ENCODE results near the gene CRNN.

Gene CRNN

DNA sequence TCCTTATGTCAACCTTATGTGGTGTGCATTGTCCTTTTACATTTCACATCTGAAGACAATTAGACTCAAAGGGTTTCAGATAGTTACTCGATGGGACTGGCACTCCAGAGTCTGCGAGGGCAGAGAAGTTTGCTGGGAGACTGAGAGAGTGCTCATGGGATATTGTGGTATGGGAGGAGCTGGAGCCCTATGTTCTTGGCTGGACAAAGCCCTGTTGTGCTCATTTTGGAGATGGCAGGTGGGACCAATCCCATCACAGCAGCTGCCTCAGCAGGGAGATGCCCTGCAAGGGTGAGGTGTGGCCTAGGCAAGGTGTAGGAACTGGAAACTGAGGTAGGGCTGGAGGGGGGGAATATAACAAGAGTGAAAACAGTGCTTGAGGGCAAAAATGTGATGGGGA lies 43.5 kb upstream of the CRNN start:
- DNase-seq (ENCODE audit: low read depth) = no peak
- TF ChIP-seq, protein P1, sequence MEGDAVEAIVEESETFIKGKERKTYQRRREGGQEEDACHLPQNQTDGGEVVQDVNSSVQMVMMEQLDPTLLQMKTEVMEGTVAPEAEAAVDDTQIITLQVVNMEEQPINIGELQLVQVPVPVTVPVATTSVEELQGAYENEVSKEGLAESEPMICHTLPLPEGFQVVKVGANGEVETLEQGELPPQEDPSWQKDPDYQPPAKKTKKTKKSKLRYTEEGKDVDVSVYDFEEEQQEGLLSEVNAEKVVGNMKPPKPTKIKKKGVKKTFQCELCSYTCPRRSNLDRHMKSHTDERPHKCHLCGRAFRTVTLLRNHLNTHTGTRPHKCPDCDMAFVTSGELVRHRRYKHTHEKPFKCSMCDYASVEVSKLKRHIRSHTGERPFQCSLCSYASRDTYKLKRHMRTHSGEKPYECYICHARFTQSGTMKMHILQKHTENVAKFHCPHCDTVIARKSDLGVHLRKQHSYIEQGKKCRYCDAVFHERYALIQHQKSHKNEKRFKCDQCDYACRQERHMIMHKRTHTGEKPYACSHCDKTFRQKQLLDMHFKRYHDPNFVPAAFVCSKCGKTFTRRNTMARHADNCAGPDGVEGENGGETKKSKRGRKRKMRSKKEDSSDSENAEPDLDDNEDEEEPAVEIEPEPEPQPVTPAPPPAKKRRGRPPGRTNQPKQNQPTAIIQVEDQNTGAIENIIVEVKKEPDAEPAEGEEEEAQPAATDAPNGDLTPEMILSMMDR (IDR thresholded peaks at IDR 0.05; ENCODE audit: control insufficient read depth, extremely low read depth, insufficient read depth) = no peak
- no peak overlapping the region for H3K4me3 ChIP-seq (ENCODE audit: low read depth, low read length)

DNA sequence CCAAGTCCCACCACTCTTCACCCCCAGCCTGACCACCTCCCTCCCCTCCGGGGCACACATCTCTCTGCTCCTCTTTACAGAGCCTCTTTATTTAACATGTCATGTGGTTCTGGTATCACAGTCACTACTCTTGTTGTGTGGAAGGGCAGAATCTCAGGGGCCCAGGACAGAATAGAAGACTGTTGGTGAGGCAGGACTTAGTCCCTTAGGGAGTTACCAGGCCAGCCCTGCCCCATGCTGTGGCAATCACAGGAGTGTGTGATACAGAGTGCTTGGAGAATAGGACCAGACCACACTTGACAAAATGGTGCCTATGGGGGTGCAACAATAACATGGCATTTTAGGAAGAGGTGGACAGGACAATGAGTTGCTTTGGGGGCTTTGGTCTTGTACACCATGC lies 43.0 kb upstream of the CRNN start:
- H3K4me3 ChIP-seq (ENCODE audit: low read depth, low read length) = no peak overlapping the region
- TF ChIP-seq, protein P1 (IDR thresholded peaks at IDR 0.05; ENCODE audit: control insufficient read depth, extremely low read depth, insufficient read depth) = no peak
- DNase-seq (ENCODE audit: low read depth) = no peak

DNA sequence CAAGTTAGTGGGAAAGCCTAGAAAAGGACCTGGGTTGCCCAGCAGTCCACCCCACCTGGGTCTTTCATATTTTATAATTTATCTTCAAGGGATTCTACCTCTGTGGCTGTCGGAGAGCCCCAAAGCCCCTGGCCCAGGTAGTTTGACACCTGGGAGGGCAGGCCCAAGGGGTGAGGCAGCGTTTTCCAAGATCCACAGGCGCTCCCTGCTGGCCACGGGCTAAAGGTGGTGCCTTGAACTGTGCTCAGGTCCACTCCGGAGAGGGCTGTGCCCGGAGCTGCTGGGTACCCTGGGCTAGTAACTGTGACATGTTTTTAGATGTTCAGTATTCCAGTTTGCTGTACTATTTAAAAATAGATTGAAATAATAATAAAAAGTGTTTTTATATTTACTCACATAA lies 37.2 kb upstream of the CRNN start:
- no peak for DNase-seq (ENCODE audit: low read depth)
- no peak overlapping the region for H3K4me3 ChIP-seq (ENCODE audit: low read depth, low read length)
- TF ChIP-seq, protein P1 (IDR thresholded peaks at IDR 0.05; ENCODE audit: control insufficient read depth, extremely low read depth, insufficient read depth) = peak; percentile 28; the same call in 1 of the 2 replicates

DNA sequence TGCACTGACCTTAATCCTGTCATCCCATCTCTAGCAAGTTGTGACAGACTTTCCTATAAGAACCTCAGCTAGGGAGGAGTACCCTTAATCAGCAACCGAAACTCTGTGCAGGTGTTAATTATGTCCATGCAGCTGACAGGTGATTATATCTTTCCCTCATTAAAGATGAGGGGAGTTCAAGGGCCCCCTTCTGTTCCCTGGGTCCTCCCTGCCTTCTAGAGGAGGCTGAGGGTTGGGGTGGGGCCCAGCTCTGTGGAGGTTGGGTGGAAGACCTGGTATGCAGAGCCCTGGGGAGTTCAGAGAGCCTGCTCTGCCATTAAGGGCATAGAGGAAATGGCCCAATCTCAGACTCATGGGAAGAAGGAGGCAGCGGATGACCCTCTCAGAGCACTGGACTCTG lies 35.6 kb upstream of the CRNN start:
- no peak overlapping the region for H3K4me3 ChIP-seq (ENCODE audit: low read depth, low read length)
- no peak for DNase-seq (ENCODE audit: low read depth)
- TF ChIP-seq, protein P1 (IDR thresholded peaks at IDR 0.05; ENCODE audit: control insufficient read depth, extremely low read depth, insufficient read depth) = no peak

DNA sequence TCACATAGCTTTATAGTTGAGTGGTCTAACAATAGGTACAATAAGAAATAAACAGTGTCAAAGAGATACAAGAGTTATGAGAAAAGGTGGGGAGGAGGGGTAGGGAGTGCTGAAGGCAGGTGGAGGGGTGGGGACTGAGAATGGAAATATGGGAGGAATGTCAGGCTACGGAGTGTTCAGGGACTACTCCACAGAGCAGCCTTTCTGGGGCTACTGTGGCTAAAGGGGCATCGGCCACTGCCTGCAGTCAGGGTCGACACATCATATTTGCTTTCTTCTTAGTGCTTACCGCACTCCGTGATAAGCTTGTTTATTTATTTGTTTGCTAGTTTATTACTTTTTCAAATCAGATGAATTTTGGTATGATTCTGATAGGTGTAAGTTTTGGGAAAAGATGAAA lies 34.4 kb upstream of the CRNN start:
- no peak for DNase-seq (ENCODE audit: low read depth)
- no peak overlapping the region for H3K4me3 ChIP-seq (ENCODE audit: low read depth, low read length)
- TF ChIP-seq, protein P1 (IDR thresholded peaks at IDR 0.05; ENCODE audit: control insufficient read depth, extremely low read depth, insufficient read depth) = no peak

DNA sequence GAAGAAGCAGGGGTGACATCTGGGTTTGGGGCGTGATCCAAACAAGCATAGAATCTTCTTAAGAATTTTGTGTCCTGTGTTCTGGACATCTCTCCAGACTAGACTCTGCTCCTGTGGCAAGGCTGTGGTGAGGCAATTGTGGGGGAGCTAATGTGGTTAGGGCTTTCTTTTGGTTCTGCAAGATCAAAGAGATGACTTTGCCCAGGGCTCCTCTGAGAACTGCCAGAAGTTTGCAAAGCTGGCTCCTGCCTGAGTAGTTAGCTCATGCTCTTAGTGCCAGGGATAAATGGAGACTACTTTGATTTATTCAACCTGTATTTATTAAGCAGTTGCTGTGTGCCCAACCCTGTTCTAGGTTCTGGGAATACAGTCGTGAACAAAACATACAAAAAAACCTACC lies 34.0 kb upstream of the CRNN start:
- H3K4me3 ChIP-seq (ENCODE audit: low read depth, low read length) = no peak overlapping the region
- no peak for DNase-seq (ENCODE audit: low read depth)
- TF ChIP-seq, protein P1 (IDR thresholded peaks at IDR 0.05; ENCODE audit: control insufficient read depth, extremely low read depth, insufficient read depth) = no peak

DNA sequence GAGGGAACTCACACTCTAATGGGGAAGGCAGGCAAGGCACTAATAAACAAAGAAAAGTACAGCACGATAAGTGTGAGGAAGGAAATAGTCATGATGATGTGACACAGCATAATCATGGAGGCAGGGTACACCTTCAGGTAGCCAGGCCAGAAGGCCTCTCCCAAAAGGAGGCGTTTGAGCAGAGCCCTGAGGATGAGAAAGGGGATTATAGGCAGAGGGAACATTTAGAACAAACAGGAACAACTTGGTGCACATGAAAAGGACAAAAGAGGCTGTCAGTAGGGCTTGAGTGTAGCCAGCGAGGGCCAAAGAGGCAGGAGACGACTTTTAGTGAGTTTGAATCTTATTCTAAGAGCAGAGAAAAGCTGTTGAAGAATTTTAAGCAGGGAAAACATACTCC lies 33.4 kb upstream of the CRNN start:
- H3K4me3 ChIP-seq (ENCODE audit: low read depth, low read length) = no peak overlapping the region
- no peak for DNase-seq (ENCODE audit: low read depth)
- TF ChIP-seq, protein P1 (IDR thresholded peaks at IDR 0.05; ENCODE audit: control insufficient read depth, extremely low read depth, insufficient read depth) = no peak
